ENCODE data around the gene PHF21A.

PHF21A gene

GRCh38 chr11:46149342-46149741 lies 28.1 kb upstream of the PHF21A start:
- Histone ChIP-seq H3K4me2 (ENCODE audit: low read depth, low read length, poor library complexity, severe bottlenecking) (no peak overlapping the region), H3K36me3 (ENCODE audit: low read length) (no peaks in the 10 kb centered on the region), H3K27me3 (ENCODE audit: low read length) (no peaks in the 10 kb centered on the region), H3K27ac (ENCODE audit: low read depth, low read length) (no peak overlapping the region), H3F3A (ENCODE audit: insufficient read depth) (no peaks in the 10 kb centered on the region), H3K79me2 (ENCODE audit: insufficient read depth, low read length) (no peaks in the 10 kb centered on the region), H3K4me3 (ENCODE audit: insufficient read depth, low read length, poor library complexity, severe bottlenecking) (no peak overlapping the region), H4K20me1 (ENCODE audit: low read depth, low read length) (no peaks in the 10 kb centered on the region), H3K9me2 (replicated peaks; ENCODE audit: insufficient read depth, low read length) (no peaks in the 10 kb centered on the region), H3K9me3 (ENCODE audit: insufficient read depth, low read length) (no peaks in the 10 kb centered on the region), H2AFZ (ENCODE audit: low read depth, low read length, severe bottlenecking) (no peak overlapping the region), H3K9ac (ENCODE audit: low read length) (no peak overlapping the region)
- TF ChIP-seq EZH2phosphoT487 (conservative IDR thresholded peaks at IDR 0.05; ENCODE audit: low read length) (no peak), CTCF (IDR thresholded peaks at IDR 0.05; ENCODE audit: insufficient read depth, low read length, poor library complexity, severe bottlenecking) (no peak)

- Histone ChIP-seq H3K4me2 (ENCODE audit: low read depth, low read length, poor library complexity, severe bottlenecking) (no peak overlapping the region), H4K20me1 (ENCODE audit: low read depth, low read length) (no peaks in the 10 kb centered on the region), H3K9me2 (replicated peaks; ENCODE audit: insufficient read depth, low read length) (no peaks in the 10 kb centered on the region), H3K79me2 (ENCODE audit: insufficient read depth, low read length) (no peaks in the 10 kb centered on the region), H3K27me3 (ENCODE audit: low read length) (no peaks in the 10 kb centered on the region), H3K9ac (ENCODE audit: low read length) (no peak overlapping the region), H2AFZ (ENCODE audit: low read depth, low read length, severe bottlenecking) (no peak overlapping the region), H3F3A (ENCODE audit: insufficient read depth) (no peaks in the 10 kb centered on the region), H3K27ac (ENCODE audit: low read depth, low read length) (no peak overlapping the region), H3K9me3 (ENCODE audit: insufficient read depth, low read length) (no peaks in the 10 kb centered on the region), H3K36me3 (ENCODE audit: low read length) (no peaks in the 10 kb centered on the region), H3K4me3 (ENCODE audit: insufficient read depth, low read length, poor library complexity, severe bottlenecking) (no peak overlapping the region)
- TF ChIP-seq CTCF (IDR thresholded peaks at IDR 0.05; ENCODE audit: insufficient read depth, low read length, poor library complexity, severe bottlenecking) (no peak), EZH2phosphoT487 (conservative IDR thresholded peaks at IDR 0.05; ENCODE audit: low read length) (no peak)
Measured at GRCh38 chr11:46144741-46145140, 23.5 kb upstream of the PHF21A start.

- H3K9me3 ChIP-seq (ENCODE audit: insufficient read depth, low read length): no peaks in the 10 kb centered on the region
Measured at GRCh38 chr11:46143049-46143806, 22.0 kb upstream of the PHF21A start.

More at GRCh38 chr11:46143049-46143806, 22.0 kb upstream of the PHF21A start:
- no peak overlapping the region for H3K4me2 ChIP-seq (ENCODE audit: low read depth, low read length, poor library complexity, severe bottlenecking)
- H4K20me1 ChIP-seq (ENCODE audit: low read depth, low read length): no peaks in the 10 kb centered on the region
- H2AFZ ChIP-seq (ENCODE audit: low read depth, low read length, severe bottlenecking): no peak overlapping the region
- no peak overlapping the region for H3K4me3 ChIP-seq (ENCODE audit: insufficient read depth, low read length, poor library complexity, severe bottlenecking)
- H3K27me3 ChIP-seq (ENCODE audit: low read length): no peaks in the 10 kb centered on the region
- no peaks in the 10 kb centered on the region for H3K36me3 ChIP-seq (ENCODE audit: low read length)
- H3K79me2 ChIP-seq (ENCODE audit: insufficient read depth, low read length): no peaks in the 10 kb centered on the region
- H3F3A ChIP-seq (ENCODE audit: insufficient read depth): no peaks in the 10 kb centered on the region
- H3K9me2 ChIP-seq (replicated peaks; ENCODE audit: insufficient read depth, low read length): no peaks in the 10 kb centered on the region
- H3K27ac ChIP-seq (ENCODE audit: low read depth, low read length): no peak overlapping the region
- no peak overlapping the region for H3K9ac ChIP-seq (ENCODE audit: low read length)
- TF ChIP-seq CTCF (IDR thresholded peaks at IDR 0.05; ENCODE audit: insufficient read depth, low read length, poor library complexity, severe bottlenecking) (no peak), EZH2phosphoT487 (conservative IDR thresholded peaks at IDR 0.05; ENCODE audit: low read length) (no peak)
